H1 (cell line): ENCODE data around the gene WDR37. TPM values are rescaled to one million over a fixed set of nuclear protein-coding genes. Genes with fewer than 3 reads are reported as not detected.
A peak's percentile ranks its signal among the peaks of the same experiment; 100 is the strongest.

ENCODE experiments used
- CTCF ChIA-PET: fragments of 300-600 bp; sonication (Branson Sonifier 250); formaldehyde crosslinking; loops from one replicate; lab custom pipeline; 2021; ENCODE audit not compliant: partially characterized antibody; lab: Charles Lee
- POLR2A ChIA-PET: fragments of 300-600 bp; sonication (Branson Sonifier 250); formaldehyde crosslinking; loops from one replicate; lab custom pipeline; 2021; ENCODE audit warnings: inconsistent platforms; ENCODE audit not compliant: partially characterized antibody; lab: Charles Lee
- DNase-seq, 2 experiments: peaks; one replicate each; pipeline versions ENCODE4 v3.0.0 to v3.0.0-alpha.2; 2010 to 2022; ENCODE audit warnings: low spot score in 2 of 2, low read depth in 1 of 2, mixed read lengths in 1 of 2
- FAIRE-seq: peaks from 2 replicates; lab custom pipeline; 2011; peaks lifted over from hg19 to GRCh38; lab: Jason Lieb, UNC
- H2AFZ ChIP-seq: 2 replicates; pipeline ENCODE4 v1.8.1; 2012; ENCODE audit warnings: low read length, inconsistent platforms
- H2AK5ac ChIP-seq: 2 replicates; pipeline ENCODE4 v1.6.1; 2013; ENCODE audit warnings: low read depth, low read length
- H2BK120ac ChIP-seq: replicated peaks from 2 replicates; pipeline ENCODE3; 2013; ENCODE audit warnings: low read depth, low read length, inconsistent platforms
- H2BK12ac ChIP-seq: 2 replicates; pipeline ENCODE4 v1.6.1; 2013; ENCODE audit warnings: low read depth, low read length
- H2BK15ac ChIP-seq: 2 replicates; pipeline ENCODE4 v1.6.1; 2013; ENCODE audit warnings: low read length
- H2BK20ac ChIP-seq: 2 replicates; pipeline ENCODE4 v1.6.1; 2013; ENCODE audit warnings: low read length
- H2BK5ac ChIP-seq: 2 replicates; pipeline ENCODE4 v1.6.1; 2013; ENCODE audit warnings: low read depth, low read length
- H3K14ac ChIP-seq: 2 replicates; pipeline ENCODE4 v1.6.1; 2013; ENCODE audit warnings: inconsistent platforms; ENCODE audit not compliant: insufficient read length
- H3K18ac ChIP-seq: 2 replicates; pipeline ENCODE4 v1.6.1; 2013; ENCODE audit warnings: low read length; ENCODE audit errors: extremely low read depth
- H3K23ac ChIP-seq: 2 replicates; pipeline ENCODE4 v1.6.1; 2013; ENCODE audit warnings: inconsistent platforms; ENCODE audit not compliant: insufficient read length
- H3K23me2 ChIP-seq: 2 replicates; pipeline ENCODE4 v1.6.1; 2013; ENCODE audit warnings: low read depth, low read length
- H3K27ac ChIP-seq: 2 replicates; pipeline ENCODE4 v1.6.1; 2011; ENCODE audit warnings: low read depth, low read length, inconsistent platforms
- H3K27me3 ChIP-seq, 4 experiments: replicated peaks in 1 of 4; 1 replicate in 1 of 4; 2 replicates in 3 of 4; pipeline versions ENCODE4 v1.6.1 to v1.8.1; 2011 to 2013; ENCODE audit warnings: low read length in 3 of 4, mild to moderate bottlenecking in 3 of 4, inconsistent platforms in 2 of 4, mixed read lengths in 2 of 4, moderate library complexity in 1 of 4; ENCODE audit not compliant: control insufficient read depth in 3 of 4, insufficient read depth in 3 of 4; ENCODE audit errors: extremely low read depth in 1 of 4
- H3K36me3 ChIP-seq, 4 experiments: 2 replicates each; pipeline versions ENCODE4 v1.6.1 to v1.8.1; 2011 to 2013; ENCODE audit warnings: mild to moderate bottlenecking in 4 of 4, low read length in 3 of 4, moderate library complexity in 2 of 4, control low read depth in 1 of 4, inconsistent platforms in 1 of 4; ENCODE audit not compliant: insufficient read depth in 4 of 4, control insufficient read depth in 2 of 4
- H3K4ac ChIP-seq: replicated peaks from 2 replicates; pipeline ENCODE3; 2013; ENCODE audit warnings: low read length, low read depth, mixed read lengths, inconsistent platforms; ENCODE audit not compliant: insufficient read length
- H3K4me1 ChIP-seq, 4 experiments: replicated peaks in 1 of 4; 1 replicate in 1 of 4; 2 replicates in 3 of 4; pipeline versions ENCODE4 v1.6.1 to v1.8.1; 2011 to 2013; ENCODE audit warnings: low read length in 3 of 4, inconsistent platforms in 2 of 4, mixed read lengths in 1 of 4; ENCODE audit not compliant: insufficient read depth in 4 of 4, control insufficient read depth in 3 of 4
- H3K4me2 ChIP-seq, 2 experiments: 2 replicates each; pipeline versions ENCODE4 v1.6.1 to v1.8.1; 2011 to 2013; ENCODE audit warnings: low read depth in 2 of 2, low read length in 2 of 2, control low read depth in 1 of 2, inconsistent platforms in 1 of 2, mild to moderate bottlenecking in 1 of 2; ENCODE audit not compliant: insufficient read depth in 1 of 2
- H3K4me3 ChIP-seq, 4 experiments: fragments of 200-600, 300-600 bp in 1 of 4; sonication (generic), shearing (Covaris generic), sonication (Bioruptor Twin) in 1 of 4; 2 replicates each; pipeline versions ENCODE4 v1.5.1 to v1.8.1; 2011 to 2016; ENCODE audit warnings: low read length in 4 of 4, low read depth in 3 of 4, control low read depth in 2 of 4, inconsistent platforms in 2 of 4, mild to moderate bottlenecking in 2 of 4, mixed read lengths in 1 of 4, moderate library complexity in 1 of 4; ENCODE audit not compliant: insufficient read depth in 2 of 4; ENCODE audit errors: extremely low read depth in 1 of 4
- H3K56ac ChIP-seq: replicated peaks from 2 replicates; pipeline ENCODE3; 2013; ENCODE audit warnings: low read depth, mild to moderate bottlenecking, mixed read lengths, low read length, inconsistent platforms; ENCODE audit not compliant: insufficient read length
- H3K79me1 ChIP-seq: 2 replicates; pipeline ENCODE4 v1.6.1; 2013; ENCODE audit warnings: low read depth, low read length, control low read depth
- H3K79me2 ChIP-seq, 2 experiments: 2 replicates each; pipeline versions ENCODE4 v1.6.1 to v1.8.1; 2012 to 2013; ENCODE audit warnings: low read length in 2 of 2, mild to moderate bottlenecking in 2 of 2, inconsistent platforms in 1 of 2; ENCODE audit not compliant: insufficient read depth in 2 of 2, control insufficient read depth in 1 of 2
- H3K9ac ChIP-seq, 4 experiments: replicated peaks in 1 of 4; 1 replicate in 1 of 4; 2 replicates in 3 of 4; pipeline versions ENCODE4 v1.6.1 to v1.8.1; 2011 to 2013; ENCODE audit warnings: low read depth in 3 of 4, low read length in 3 of 4, control low read depth in 2 of 4, mild to moderate bottlenecking in 2 of 4, moderate library complexity in 2 of 4, inconsistent platforms in 1 of 4; ENCODE audit errors: extremely low read depth in 1 of 4
- H3K9me3 ChIP-seq, 2 experiments: 2 replicates each; pipeline versions ENCODE4 v1.6.1 to v1.8.1; 2012 to 2013; ENCODE audit warnings: mild to moderate bottlenecking in 2 of 2, moderate library complexity in 2 of 2, control low read depth in 1 of 2, inconsistent platforms in 1 of 2, low read depth in 1 of 2, low read length in 1 of 2, mixed read lengths in 1 of 2; ENCODE audit not compliant: insufficient read depth in 2 of 2
- H4K20me1 ChIP-seq, 2 experiments: replicated peaks in 1 of 2; 2 replicates each; pipeline versions ENCODE3 to v1.8.1; 2011 to 2013; ENCODE audit warnings: inconsistent platforms in 2 of 2, low read length in 2 of 2, mild to moderate bottlenecking in 1 of 2; ENCODE audit not compliant: insufficient read depth in 2 of 2, control insufficient read depth in 1 of 2
- H4K5ac ChIP-seq: 2 replicates; pipeline ENCODE4 v1.6.1; 2013; ENCODE audit warnings: low read length, low read depth, mixed read lengths, inconsistent platforms; ENCODE audit not compliant: insufficient read length
- H4K8ac ChIP-seq: 2 replicates; pipeline ENCODE4 v1.8.0; 2013; ENCODE audit warnings: mild to moderate bottlenecking, moderate library complexity, low read length, inconsistent platforms; ENCODE audit not compliant: insufficient read depth; ENCODE audit errors: extremely low read depth
- H4K91ac ChIP-seq: replicated peaks from 2 replicates; pipeline ENCODE3; 2013; ENCODE audit warnings: low read length, mixed read lengths, inconsistent platforms; ENCODE audit not compliant: insufficient read length
- SIN3A ChIP-seq, 2 experiments: IDR thresholded peaks in 1 of 2; conservative IDR thresholded peaks in 1 of 2; 2 replicates each; pipeline ENCODE4 v1.6.1; 2011 to 2012; ENCODE audit warnings: low read length in 2 of 2, improper control_type of control experiment in 1 of 2, low read depth in 1 of 2, mild to moderate bottlenecking in 1 of 2
- SP1 ChIP-seq: IDR thresholded peaks from 2 replicates; pipeline ENCODE4 v1.6.1; 2011; ENCODE audit warnings: low read depth, low read length
- SUZ12 ChIP-seq: fragments of 200-600 bp; sonication (generic); IDR thresholded peaks from 2 replicates; pipeline ENCODE4 v1.6.1; 2012; ENCODE audit warnings: mild to moderate bottlenecking, inconsistent platforms, low read length, moderate library complexity, mixed read lengths
- TAF7 ChIP-seq: optimal IDR thresholded peaks from 2 replicates; pipeline ENCODE3; 2011; ENCODE audit warnings: low read depth, mild to moderate bottlenecking, inconsistent platforms, low read length, moderate library complexity, borderline replicate concordance
- WGBS, 2 experiments: shearing (Covaris generic) in 1 of 2; methylation state at CpG; one replicate each; pipeline versions ENCODE4 v1.1.6 to v1.1.7; 2013 to 2015; ENCODE audit warnings: low lambda C conversion rate in 2 of 2, mixed read lengths in 2 of 2, inconsistent platforms in 1 of 2, low coverage in 1 of 2, missing lambda C conversion rate in 1 of 2; ENCODE audit not compliant: insufficient replicate concordance in 2 of 2, insufficient coverage in 1 of 2, insufficient read length in 1 of 2; ENCODE audit errors: extremely low coverage in 1 of 2, missing lambda C conversion rate in 1 of 2; 5-methylcytosine and 5-hydroxymethylcytosine counted together
- polyA plus RNA-seq, 7 experiments: library from polyadenylated mRNA; depleted of rRNA in 3 of 7; stranded (reverse) in 5 of 7; unstranded in 2 of 7; fragments of >200 nt in 5 of 7; fragments of 200-250 nt in 2 of 7; gene quantifications; 1 replicate in 5 of 7; 2 replicates in 1 of 7; 4 replicates in 1 of 7; pipeline versions ENCODE4 v1.2.1 to v1.2.3, GENCODE V29; 2011 to 2013; ENCODE audit warnings: missing spikeins in 2 of 7, mixed read lengths in 2 of 7
- total RNA-seq: library from RNA; stranded (reverse); fragmentation: NEBNext Ultra II Directional; extraction: Animal tissue kit (Norgen Biotek cat#: 25700); gene quantifications from 2 replicates; pipeline ENCODE4 v1.2.1, GENCODE V29; 2021

WDR37 gene
- total and polyA plus RNA-seq, 2 of the 8 experiments (the other 6 are each of a cell fraction or from before 2014, with no cell fraction given) = 9.6 to 12.0 TPM

DNA sequence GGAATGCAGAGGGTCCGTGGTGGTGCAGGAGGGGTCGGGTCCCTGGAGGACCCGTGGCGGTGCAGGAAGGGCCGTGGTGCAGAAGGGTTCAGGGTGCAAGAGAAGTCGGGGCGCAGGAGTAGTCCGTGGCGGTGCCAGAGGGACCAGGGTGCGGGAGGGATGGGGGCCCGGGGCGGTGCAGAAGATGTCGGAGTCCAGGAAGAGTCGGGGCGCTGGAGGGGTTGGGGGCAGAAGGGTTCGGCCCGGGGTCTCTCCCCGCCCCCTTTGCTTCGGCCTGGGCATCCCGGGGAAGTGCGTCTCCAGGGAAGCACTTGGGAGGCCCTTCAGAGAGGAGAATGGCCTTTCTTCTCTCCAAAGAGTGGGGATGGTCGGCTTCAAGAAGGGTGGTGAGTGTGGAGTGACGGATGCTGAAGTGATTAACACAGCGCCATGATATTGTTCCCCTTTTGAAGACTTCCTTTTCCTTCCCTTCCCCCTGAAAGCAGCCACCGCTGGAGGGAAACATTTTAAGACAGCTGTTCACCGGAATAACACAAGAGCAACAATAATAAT lies 997 bp downstream of the WDR37 start:
- no peak overlapping the region for H2BK20ac ChIP-seq
- peak overlapping the region; percentile 58; the same call in 1 of the 2 replicates for H4K8ac ChIP-seq
- H3K27ac ChIP-seq = no peak overlapping the region
- 0 out of 2 replicates have a peak overlapping the region, but pooled peaks have one; percentile 19 for H3K18ac ChIP-seq
- peak overlapping the region; percentile 63 for H3K56ac ChIP-seq
- POLR2A ChIA-PET = interaction anchor here (0.9 to 1.7 kb wide), 3 partner anchors 8 to 10 kb away, joined by 3 to 5 read pairs (median 4); partner anchors contain the start of gene IDI1
- WGBS, 2 experiments = 1% methylated on average over 19 of the region's 26 CpGs; no CpG with 5 or more reads in 1 of the 2 experiments
- DNase-seq (no peak), FAIRE-seq (no peak)
- no peak overlapping the region for H4K5ac ChIP-seq
- H2BK15ac ChIP-seq = no peak overlapping the region; the same call in 1 of the 2 replicates
- H3K79me1 ChIP-seq = peaks cover 10% of the 10 kb centered on the region; the same call in 1 of the 2 replicates
- H3K9ac ChIP-seq = peak overlapping the region; percentile 45 to 71 (median 64)
- H3K23me2 ChIP-seq = no peaks in the 10 kb centered on the region; the same call in 1 of the 2 replicates
- H4K20me1 ChIP-seq = peaks cover 0 to 10% of the 10 kb centered on the region in 2 experiments
- no peak overlapping the region for H3K14ac ChIP-seq
- peak overlapping the region; percentile 50 for H3K4ac ChIP-seq
- 0 out of 2 replicates have a peak overlapping the region, but pooled peaks have one; percentile 64 for H2AFZ ChIP-seq
- peak overlapping the region; percentile 41; the same call in 1 of the 2 replicates for H2BK5ac ChIP-seq
- peaks cover 6 to 86% of the 10 kb centered on the region in 2 experiments; a peak in 3 of 4 replicates for H3K79me2 ChIP-seq
- H3K4me1 ChIP-seq = peaks cover 0 to 9% (median 3%) of the 10 kb centered on the region in 4 experiments; a peak in 3 of 7 replicates
- H2AK5ac ChIP-seq = no peak overlapping the region
- H2BK12ac ChIP-seq = no peak overlapping the region
- CTCF ChIA-PET = no interaction called here
- H3K4me3 ChIP-seq = peak overlapping the region; percentile 86 to 97 (median 93)
- H4K91ac ChIP-seq = peak overlapping the region; percentile 40
- no peak overlapping the region for H3K23ac ChIP-seq
- H2BK120ac ChIP-seq = no peak overlapping the region
- H3K4me2 ChIP-seq = peak overlapping the region; percentile 73 to 85
- no peaks in the 10 kb centered on the region for H3K27me3 ChIP-seq
- H3K9me3 ChIP-seq = no peaks in the 10 kb centered on the region
- H3K36me3 ChIP-seq = peaks cover 0 to 12% (median 2%) of the 10 kb centered on the region in 4 experiments; a peak in 3 of 8 replicates
- TF ChIP-seq TAF7 = no peak
- no peak for TF ChIP-seq SUZ12
- no peak for TF ChIP-seq SP1
- 0 out of 4 replicates have a peak, but pooled peaks of 1 of the 2 experiments have one; percentile 1 for TF ChIP-seq SIN3A (conservative IDR thresholded peaks at IDR 0.05 in 1 of 2, IDR thresholded peaks at IDR 0.05 in 1 of 2; ENCODE audit: low read depth in 1 of 2, low read length in 2 of 2)
